CD14-positive monocyte (primary cell): Measurements from ENCODE around the gene BIRC5. TPM values are rescaled to one million over a fixed set of nuclear protein-coding genes. Genes with fewer than 3 reads are reported as not detected.
A peak's percentile ranks its signal among the peaks of the same experiment; 100 is the strongest.

ENCODE experiments used
- DNase-seq, 3 donors: peaks; one replicate each; pipeline ENCODE4 v3.0.0-alpha.2; 2011 to 2022
- H2AFZ ChIP-seq: 2 replicates; pipeline ENCODE4 v1.6.0; 2012; ENCODE audit warnings: mild to moderate bottlenecking, low read depth, low read length, inconsistent platforms; ENCODE audit not compliant: insufficient read depth, poor library complexity, severe bottlenecking
- H3K27ac ChIP-seq, 2 donors: 1 replicate in 1 of 2; 2 replicates in 1 of 2; pipeline ENCODE4 v1.5.1; 2012 to 2013; ENCODE audit warnings: low read length in 2 of 2, control low read depth in 1 of 2, inconsistent platforms in 1 of 2, low read depth in 1 of 2, mild to moderate bottlenecking in 1 of 2
- H3K27me3 ChIP-seq, 2 donors: one replicate each; pipeline versions ENCODE4 v1.6.0 to v1.6.1; 2011 to 2013; ENCODE audit warnings: low read length in 2 of 2; ENCODE audit not compliant: control insufficient read depth in 2 of 2, insufficient read depth in 2 of 2
- H3K36me3 ChIP-seq, 2 donors: replicated peaks in 1 of 2; 1 replicate in 1 of 2; 2 replicates in 1 of 2; pipeline versions ENCODE4 v1.5.1 to v1.6.1; 2012 to 2013; ENCODE audit warnings: low read length in 2 of 2, control low read depth in 1 of 2, inconsistent platforms in 1 of 2, mild to moderate bottlenecking in 1 of 2; ENCODE audit not compliant: insufficient read depth in 2 of 2, control insufficient read depth in 1 of 2
- H3K4me1 ChIP-seq, 2 donors: 1 replicate in 1 of 2; 2 replicates in 1 of 2; pipeline versions ENCODE4 v1.5.1 to v1.6.1; 2012 to 2013; ENCODE audit warnings: low read length in 2 of 2, control low read depth in 1 of 2, inconsistent platforms in 1 of 2, mild to moderate bottlenecking in 1 of 2, moderate library complexity in 1 of 2; ENCODE audit not compliant: insufficient read depth in 2 of 2, control insufficient read depth in 1 of 2
- H3K4me2 ChIP-seq: replicated peaks from 2 replicates; pipeline ENCODE3; 2012; ENCODE audit warnings: low read length, moderate library complexity, mild to moderate bottlenecking; ENCODE audit not compliant: poor library complexity, severe bottlenecking; ENCODE audit errors: extremely low read depth
- H3K4me3 ChIP-seq, 3 experiments: fragments of 200-600 bp in 1 of 3; sonication (generic) in 1 of 3; replicated peaks in 1 of 3; 1 replicate in 2 of 3; 2 replicates in 1 of 3; pipeline ENCODE4 v1.5.1; 2011 to 2013; ENCODE audit warnings: low read length in 3 of 3, mild to moderate bottlenecking in 3 of 3, control low read depth in 2 of 3, low read depth in 2 of 3, inconsistent platforms in 1 of 3, moderate library complexity in 1 of 3
- H3K79me2 ChIP-seq: 2 replicates; pipeline ENCODE4 v1.6.0; 2012; ENCODE audit warnings: mild to moderate bottlenecking, control low read depth, inconsistent platforms, low read length, moderate library complexity; ENCODE audit not compliant: insufficient read depth
- H3K9ac ChIP-seq: 2 replicates; pipeline ENCODE4 v1.6.0; 2017; ENCODE audit warnings: low read length, mild to moderate bottlenecking; ENCODE audit not compliant: insufficient read depth, poor library complexity, severe bottlenecking
- H3K9me3 ChIP-seq, 2 donors: replicated peaks in 1 of 2; 1 replicate in 1 of 2; 2 replicates in 1 of 2; pipeline versions ENCODE4 v1.5.1 to v1.6.1; 2012 to 2013; ENCODE audit warnings: low read length in 2 of 2, control low read depth in 1 of 2; ENCODE audit not compliant: control insufficient read depth in 1 of 2, insufficient read depth in 1 of 2
- H4K20me1 ChIP-seq: 2 replicates; pipeline ENCODE4 v1.6.0; 2012; ENCODE audit warnings: mild to moderate bottlenecking, low read length, control low read depth, moderate library complexity; ENCODE audit not compliant: insufficient read depth
- H3K27ac Mint-ChIP-seq, 7 donors: one replicate each; pipeline ENCODE4 v1.8.0; 2020; ENCODE audit warnings: mild to moderate bottlenecking in 7 of 7, mixed read lengths in 7 of 7, moderate library complexity in 6 of 7, inconsistent platforms in 2 of 7
- H3K27me3 Mint-ChIP-seq, 3 donors: one replicate each; pipeline ENCODE4 v1.8.0; 2021 to 2022; ENCODE audit warnings: low read depth in 3 of 3, mild to moderate bottlenecking in 3 of 3, mixed read lengths in 3 of 3, moderate library complexity in 3 of 3, inconsistent platforms in 1 of 3
- H3K36me3 Mint-ChIP-seq, 2 donors: one replicate each; pipeline ENCODE4 v1.8.0; 2020; ENCODE audit warnings: mixed read lengths in 2 of 2, inconsistent platforms in 1 of 2, mild to moderate bottlenecking in 1 of 2
- H3K4me1 Mint-ChIP-seq: one replicate; pipeline ENCODE4 v1.8.0; 2020; ENCODE audit warnings: mild to moderate bottlenecking, mixed read lengths
- H3K4me3 Mint-ChIP-seq, 2 donors: one replicate each; pipeline ENCODE4 v1.8.0; 2020; ENCODE audit warnings: mild to moderate bottlenecking in 2 of 2, mixed read lengths in 2 of 2, moderate library complexity in 1 of 2
- H3K9me3 Mint-ChIP-seq, 7 donors: one replicate each; pipeline ENCODE4 v1.8.0; 2020 to 2022; ENCODE audit warnings: mixed read lengths in 7 of 7, mild to moderate bottlenecking in 6 of 7, moderate library complexity in 6 of 7, inconsistent platforms in 2 of 7
- WGBS: methylation state at CpG from one replicate; pipeline ENCODE4 v1.1.5; 2013; ENCODE audit warnings: missing lambda C conversion rate; ENCODE audit not compliant: insufficient coverage; 5-methylcytosine and 5-hydroxymethylcytosine counted together
- intact Hi-C, 2 donors: fragments of 100-400 bp; cut with micrococcal nuclease; formaldehyde crosslinking; loops; one replicate each; pipeline versions ENCODE4 v1.15.0 to v1.15.1; 2023
- polyA plus RNA-seq, 3 donors: library from polyadenylated mRNA; depleted of rRNA in 1 of 3; unstranded in 2 of 3; stranded (reverse) in 1 of 3; fragments of 300-500 nt in 2 of 3; fragments of >200 nt in 1 of 3; fragmentation: Illumina TruSeq in 2 of 3; gene quantifications; 1 replicate in 2 of 3; 2 replicates in 1 of 3; pipeline ENCODE4 v1.2.3, GENCODE V29; 2012 to 2021
- TF ChIP-seq, protein P1 (sequence below): fragments of 200-600 bp; IDR thresholded peaks from one replicate; pipeline ENCODE4 v1.8.0; 2022; ENCODE audit warnings: antibody characterized with exemption, mild to moderate bottlenecking

Gene BIRC5
- polyA plus RNA-seq, 3 donors, result 0.20 TPM; not detected in 2

DNA sequence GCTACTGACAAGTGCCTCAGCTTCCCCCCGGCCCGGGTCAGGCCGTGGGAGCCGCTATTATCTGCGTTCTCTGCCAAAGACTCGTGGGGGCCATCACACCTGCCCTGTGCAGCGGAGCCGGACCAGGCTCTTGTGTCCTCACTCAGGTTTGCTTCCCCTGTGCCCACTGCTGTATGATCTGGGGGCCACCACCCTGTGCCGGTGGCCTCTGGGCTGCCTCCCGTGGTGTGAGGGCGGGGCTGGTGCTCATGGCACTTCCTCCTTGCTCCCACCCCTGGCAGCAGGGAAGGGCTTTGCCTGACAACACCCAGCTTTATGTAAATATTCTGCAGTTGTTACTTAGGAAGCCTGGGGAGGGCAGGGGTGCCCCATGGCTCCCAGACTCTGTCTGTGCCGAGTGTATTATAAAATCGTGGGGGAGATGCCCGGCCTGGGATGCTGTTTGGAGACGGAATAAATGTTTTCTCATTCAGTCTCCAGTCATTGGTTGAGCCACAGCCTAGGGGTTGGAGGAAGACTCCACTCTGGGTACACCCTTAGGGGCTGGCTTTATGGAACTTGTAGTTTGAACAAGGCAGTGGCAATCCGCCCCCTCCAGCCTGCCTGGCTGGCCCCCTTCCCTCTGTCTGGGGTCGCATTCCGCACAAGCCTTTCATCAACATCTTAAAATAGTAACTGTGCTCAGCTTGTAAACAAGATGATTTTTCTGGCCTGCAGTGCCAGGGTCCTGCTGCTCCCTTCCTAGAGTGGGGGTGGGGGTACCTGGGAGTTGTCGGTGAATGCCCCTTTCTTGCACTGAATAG, 41.6 kb upstream of the BIRC5 start:
- H3K9ac ChIP-seq, result peak overlapping the region; percentile 43
- H3K79me2 ChIP-seq, result peaks cover 49% of the 10 kb centered on the region
- no peaks in the 10 kb centered on the region for H3K27me3 ChIP-seq
- intact Hi-C loops, result loop anchor here (5.0 kb wide), 3 partner anchors 35 to 60 kb away; partner anchors contain the start of gene TMC6 (in 1 of the 2)
- peaks cover 34 to 48% of the 10 kb centered on the region in 2 donors for H3K36me3 Mint-ChIP-seq
- H3K4me2 ChIP-seq, result peak overlapping the region; percentile 76
- WGBS, result 23% methylated on average over 13 of the region's 19 CpGs
- H3K27ac ChIP-seq, result peak overlapping the region; percentile 82 to 86
- no peaks in the 10 kb centered on the region for H3K27me3 Mint-ChIP-seq
- H4K20me1 ChIP-seq, result peaks cover 29% of the 10 kb centered on the region
- peaks cover 0 to 3% (median 0%) of the 10 kb centered on the region in 7 donors for H3K9me3 Mint-ChIP-seq
- no peaks in the 10 kb centered on the region for H3K9me3 ChIP-seq
- TF ChIP-seq, protein P1, sequence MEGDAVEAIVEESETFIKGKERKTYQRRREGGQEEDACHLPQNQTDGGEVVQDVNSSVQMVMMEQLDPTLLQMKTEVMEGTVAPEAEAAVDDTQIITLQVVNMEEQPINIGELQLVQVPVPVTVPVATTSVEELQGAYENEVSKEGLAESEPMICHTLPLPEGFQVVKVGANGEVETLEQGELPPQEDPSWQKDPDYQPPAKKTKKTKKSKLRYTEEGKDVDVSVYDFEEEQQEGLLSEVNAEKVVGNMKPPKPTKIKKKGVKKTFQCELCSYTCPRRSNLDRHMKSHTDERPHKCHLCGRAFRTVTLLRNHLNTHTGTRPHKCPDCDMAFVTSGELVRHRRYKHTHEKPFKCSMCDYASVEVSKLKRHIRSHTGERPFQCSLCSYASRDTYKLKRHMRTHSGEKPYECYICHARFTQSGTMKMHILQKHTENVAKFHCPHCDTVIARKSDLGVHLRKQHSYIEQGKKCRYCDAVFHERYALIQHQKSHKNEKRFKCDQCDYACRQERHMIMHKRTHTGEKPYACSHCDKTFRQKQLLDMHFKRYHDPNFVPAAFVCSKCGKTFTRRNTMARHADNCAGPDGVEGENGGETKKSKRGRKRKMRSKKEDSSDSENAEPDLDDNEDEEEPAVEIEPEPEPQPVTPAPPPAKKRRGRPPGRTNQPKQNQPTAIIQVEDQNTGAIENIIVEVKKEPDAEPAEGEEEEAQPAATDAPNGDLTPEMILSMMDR, result no peak
- H3K4me3 Mint-ChIP-seq, result peak overlapping the region; percentile 77 to 87
- H3K4me1 ChIP-seq, result peaks cover 85 to 86% of the 10 kb centered on the region in 2 donors
- H3K36me3 ChIP-seq, result peaks cover 11 to 16% of the 10 kb centered on the region in 2 donors
- DNase-seq, result peak in 2 of 3 donors; percentile 61 to 66
- H3K4me3 ChIP-seq, result peak overlapping the region in 2 of 3 experiments; percentile 13 to 85
- peaks cover 78% of the 10 kb centered on the region for H3K4me1 Mint-ChIP-seq
- H2AFZ ChIP-seq, result no peak overlapping the region
- H3K27ac Mint-ChIP-seq, result peak overlapping the region; percentile 93 to 98 (median 96)

DNA sequence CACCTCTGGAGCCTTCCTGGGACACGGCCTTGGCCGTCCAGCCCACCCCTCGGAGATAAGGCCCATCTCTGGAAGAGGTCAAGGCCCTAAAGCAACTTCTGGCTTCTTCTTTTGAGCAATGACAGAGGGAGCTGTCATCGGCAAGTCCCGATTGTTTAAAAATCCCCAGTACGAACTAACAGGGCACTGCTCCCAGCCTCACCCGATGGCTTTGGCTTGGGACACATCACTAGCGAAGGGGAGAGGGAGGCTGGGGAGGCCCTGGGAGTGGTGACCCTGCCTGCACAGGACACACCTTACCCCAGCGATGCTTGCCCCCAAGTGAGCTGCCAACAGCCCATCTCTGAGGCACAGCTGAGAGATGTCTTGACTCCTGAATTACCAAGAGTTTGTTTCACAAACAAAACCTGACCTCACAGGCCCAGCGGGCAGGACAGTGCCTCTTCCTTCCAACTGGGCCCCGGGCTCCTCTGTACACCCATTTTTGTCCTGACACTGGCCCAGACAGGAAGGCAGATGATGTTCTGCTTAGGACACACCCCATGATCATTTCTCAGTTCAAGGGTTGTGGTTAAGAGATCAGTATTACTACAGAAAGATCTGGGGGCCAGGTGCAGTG, 40.8 kb upstream of the BIRC5 start:
- Histone ChIP-seq H3K4me2 (peak overlapping the region; percentile 76), H4K20me1 (peaks cover 29% of the 10 kb centered on the region), H3K9ac (peak overlapping the region; percentile 43), H3K4me3 (peak overlapping the region in 1 of 3 experiments; percentile 85), H3K27me3 (no peaks in the 10 kb centered on the region), H3K4me1 (peaks cover 80 to 81% of the 10 kb centered on the region in 2 donors), H2AFZ (no peak overlapping the region), H3K36me3 (peaks cover 11 to 16% of the 10 kb centered on the region in 2 donors), H3K9me3 (no peaks in the 10 kb centered on the region), H3K27ac (peak overlapping the region; percentile 82 to 86), H3K79me2 (peaks cover 49% of the 10 kb centered on the region)
- 65% methylated on average over 7 of the region's 11 CpGs for WGBS
- Mint-ChIP-seq H3K36me3 (peaks cover 34 to 48% of the 10 kb centered on the region in 2 donors), H3K4me3 (peak overlapping the region; percentile 66 to 85), H3K27ac (peak overlapping the region; percentile 93 to 98 (median 96)), H3K27me3 (no peaks in the 10 kb centered on the region), H3K9me3 (peaks cover 0 to 3% (median 0%) of the 10 kb centered on the region in 7 donors), H3K4me1 (peaks cover 78% of the 10 kb centered on the region)
- DNase-seq, result peak in 2 of 3 donors; percentile 38 to 68
- intact Hi-C loops, result loop anchor here (5.0 kb wide), 3 partner anchors 36 to 61 kb away; partner anchors contain the start of gene TMC6 (in 1 of the 2)
- TF ChIP-seq, protein P1, result no peak
